ENCODE measurements around the gene ANKFY1.

DNA sequence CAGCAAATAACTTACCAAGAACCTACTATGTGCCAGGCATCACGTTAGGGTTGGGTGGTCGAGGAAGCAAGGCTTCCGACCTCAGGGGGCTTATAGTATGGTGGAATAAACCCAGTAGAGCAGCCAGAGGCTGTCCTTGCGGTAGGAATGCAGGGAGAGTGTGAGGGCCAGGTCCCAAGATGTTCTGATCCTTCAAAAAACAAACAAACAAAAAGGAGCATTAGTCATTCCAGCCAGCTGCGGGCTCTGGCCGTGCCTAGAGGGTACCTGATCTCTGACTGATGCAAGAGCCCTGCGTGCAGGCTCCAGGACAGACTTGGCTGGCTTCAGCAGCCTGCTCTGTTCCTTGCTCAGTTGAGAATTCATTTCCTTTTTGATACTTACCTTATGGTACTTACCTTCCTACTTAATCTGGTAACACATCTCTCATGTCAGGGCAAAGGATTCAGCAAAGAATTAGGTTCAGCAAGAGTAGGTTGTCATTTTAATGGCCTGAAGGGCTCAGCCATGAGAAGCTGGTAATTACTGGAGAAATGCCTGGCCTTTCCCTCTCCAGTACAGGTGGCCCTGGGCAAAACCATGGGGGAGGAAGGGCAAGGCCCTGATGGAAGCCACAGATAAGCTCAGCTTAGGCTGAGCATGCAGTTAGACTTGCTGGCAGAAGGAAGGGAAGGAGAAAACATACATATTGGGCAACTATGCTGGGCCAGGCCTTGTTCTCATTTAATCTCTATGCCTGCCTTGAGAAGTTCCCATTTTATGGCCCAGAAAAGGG is 102.4 kb downstream of the ANKFY1 start:
- TF ChIP-seq CTCF (IDR thresholded peaks at IDR 0.05) (no peak), POLR2A (IDR thresholded peaks at IDR 0.05) (no peak)
